Tibial artery (tissue), 4 donors: ENCODE results near the gene GALR2.
A peak's percentile ranks its signal among the peaks of the same experiment; 100 is the strongest.

Experiments
- DNase-seq, 2 donors: peaks; one replicate each; pipeline ENCODE4 v3.0.0-alpha.2; 2019
- H3K27ac ChIP-seq, 2 donors: fragments of 200-600 bp; sonication (generic) in 1 of 2; 1 replicate in 1 of 2; 2 replicates in 1 of 2; pipeline ENCODE4 v1.5.1; 2018 to 2019; ENCODE audit warnings: mild to moderate bottlenecking in 1 of 2
- H3K27me3 ChIP-seq, 2 donors: fragments of 200-600 bp; sonication (generic) in 1 of 2; one replicate each; pipeline versions ENCODE4 v1.5.1 to v1.6.0; 2016 to 2019
- H3K36me3 ChIP-seq, 3 donors: fragments of 200-600 bp; sonication (generic) in 2 of 3; one replicate each; pipeline ENCODE4 v1.5.1; 2016 to 2019; ENCODE audit warnings: mild to moderate bottlenecking in 2 of 3
- H3K4me1 ChIP-seq, 4 donors: fragments of 200-600 bp; sonication (generic) in 2 of 4; 1 replicate in 3 of 4; 2 replicates in 1 of 4; pipeline ENCODE4 v1.5.1; 2016 to 2019
- H3K4me3 ChIP-seq, 2 donors: fragments of 200-600 bp; sonication (generic) in 1 of 2; 1 replicate in 1 of 2; 2 replicates in 1 of 2; pipeline ENCODE4 v1.5.1; 2018 to 2019; ENCODE audit warnings: mild to moderate bottlenecking in 2 of 2
- H3K9me3 ChIP-seq, 3 donors: fragments of 200-600 bp; sonication (generic) in 1 of 3; one replicate each; pipeline ENCODE4 v1.5.1; 2016 to 2019
- CTCF ChIP-seq, 2 experiments: fragments of 200-600 bp in 1 of 2; fragments of 450-650 bp in 1 of 2; IDR thresholded peaks; one replicate each; pipeline ENCODE4 v1.5.1; 2017 to 2019; ENCODE audit warnings: antibody characterized with exemption in 2 of 2, mild to moderate bottlenecking in 1 of 2, moderate library complexity in 1 of 2
- intact Hi-C: fragments of 100-400 bp; cut with DNase I; formaldehyde crosslinking; loops from one replicate; pipeline ENCODE4 v1.15.0; 2023; ENCODE audit warnings: low total_unique reads

The GALR2 gene

GRCh38 chr17:76121932-76122430, 47.4 kb downstream of the GALR2 start:
- Histone ChIP-seq H3K9me3 (no peaks in the 10 kb centered on the region), H3K27me3 (peaks cover 0 to 37% of the 10 kb centered on the region in 2 donors), H3K4me1 (peaks cover 0 to 11% (median 10%) of the 10 kb centered on the region in 4 donors), H3K4me3 (peak overlapping the region; percentile 39 to 55), H3K36me3 (no peaks in the 10 kb centered on the region), H3K27ac (peak overlapping the region; percentile 5 to 17)
- intact Hi-C loops = loop anchor here (2.0 kb wide), 1 partner anchor 159 kb away; no protein-coding TSS in a partner anchor
- TF ChIP-seq CTCF (IDR thresholded peaks at IDR 0.05) = no peak
- no peak for DNase-seq

- TF ChIP-seq CTCF (IDR thresholded peaks at IDR 0.05) = no peak
- Histone ChIP-seq H3K4me3 (no peak overlapping the region), H3K27ac (no peak overlapping the region), H3K4me1 (peaks cover 0 to 11% (median 10%) of the 10 kb centered on the region in 4 donors), H3K9me3 (no peaks in the 10 kb centered on the region), H3K36me3 (no peaks in the 10 kb centered on the region), H3K27me3 (peaks cover 0 to 37% of the 10 kb centered on the region in 2 donors)
- DNase-seq = no peak
- intact Hi-C loops = no loop called here
These were observed 48.0 kb downstream of the GALR2 start for GRCh38 chr17:76122431-76123190.

- intact Hi-C loops = no loop called here
- H3K27ac ChIP-seq = no peak overlapping the region
- H3K4me1 ChIP-seq = peaks cover 0 to 11% (median 10%) of the 10 kb centered on the region in 4 donors
- no peaks in the 10 kb centered on the region for H3K9me3 ChIP-seq
- TF ChIP-seq CTCF (IDR thresholded peaks at IDR 0.05) = no peak
- DNase-seq = no peak
- no peaks in the 10 kb centered on the region for H3K36me3 ChIP-seq
- H3K27me3 ChIP-seq = peaks cover 0 to 37% of the 10 kb centered on the region in 2 donors
- no peak overlapping the region for H3K4me3 ChIP-seq
These were observed 48.6 kb downstream of the GALR2 start for GRCh38 chr17:76123191-76123499.

GRCh38 chr17:76123749-76124581, 49.4 kb downstream of the GALR2 start:
- no peak for DNase-seq
- peaks cover 0 to 11% (median 10%) of the 10 kb centered on the region in 4 donors for H3K4me1 ChIP-seq
- intact Hi-C loops = no loop called here
- H3K9me3 ChIP-seq = no peaks in the 10 kb centered on the region
- no peak for TF ChIP-seq CTCF (IDR thresholded peaks at IDR 0.05)
- peaks cover 0 to 41% of the 10 kb centered on the region in 2 donors for H3K27me3 ChIP-seq
- no peaks in the 10 kb centered on the region for H3K36me3 ChIP-seq
- H3K4me3 ChIP-seq = no peak overlapping the region
- no peak overlapping the region for H3K27ac ChIP-seq

- intact Hi-C loops = no loop called here
These were observed 50.2 kb downstream of the GALR2 start for GRCh38 chr17:76124582-76125390.

More at GRCh38 chr17:76124582-76125390, 50.2 kb downstream of the GALR2 start:
- DNase-seq = no peak
- Histone ChIP-seq H3K27me3 (peaks cover 0 to 36% of the 10 kb centered on the region in 2 donors), H3K4me1 (peaks cover 0 to 11% (median 10%) of the 10 kb centered on the region in 4 donors), H3K4me3 (no peak overlapping the region), H3K9me3 (no peaks in the 10 kb centered on the region), H3K27ac (no peak overlapping the region), H3K36me3 (no peaks in the 10 kb centered on the region)
- no peak for TF ChIP-seq CTCF (IDR thresholded peaks at IDR 0.05)
